Activated T-helper 1 cell treated with Interleukin-2 at 50 U/mL for 16 hours (primary cell): Measurements from ENCODE around the gene EVI5.

ENCODE experiments used
- DNase-seq: peaks from one replicate; pipeline ENCODE4 v3.0.0-alpha.2; 2020; ENCODE audit warnings: low read depth

The EVI5 gene

DNA sequence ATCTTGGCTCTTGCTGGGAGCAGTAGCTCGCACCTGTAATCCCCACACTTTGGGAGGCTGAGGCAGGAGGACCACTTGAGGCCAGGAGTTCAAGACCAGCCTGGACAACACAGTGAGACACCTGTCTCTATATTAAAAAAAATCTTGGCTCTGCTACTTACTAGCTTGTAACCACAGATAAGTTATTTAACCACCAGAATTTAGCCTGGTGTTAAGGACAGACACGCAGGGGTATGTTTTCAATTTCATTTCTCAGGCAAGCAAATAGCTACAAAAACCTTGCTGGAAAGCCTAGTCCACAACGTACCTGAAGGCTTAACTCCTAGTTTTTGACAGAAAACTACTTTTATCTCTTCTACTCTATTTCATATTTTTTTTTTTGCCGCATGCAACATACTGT lies 273.4 kb downstream of the EVI5 start:
- DNase-seq = no peak

DNA sequence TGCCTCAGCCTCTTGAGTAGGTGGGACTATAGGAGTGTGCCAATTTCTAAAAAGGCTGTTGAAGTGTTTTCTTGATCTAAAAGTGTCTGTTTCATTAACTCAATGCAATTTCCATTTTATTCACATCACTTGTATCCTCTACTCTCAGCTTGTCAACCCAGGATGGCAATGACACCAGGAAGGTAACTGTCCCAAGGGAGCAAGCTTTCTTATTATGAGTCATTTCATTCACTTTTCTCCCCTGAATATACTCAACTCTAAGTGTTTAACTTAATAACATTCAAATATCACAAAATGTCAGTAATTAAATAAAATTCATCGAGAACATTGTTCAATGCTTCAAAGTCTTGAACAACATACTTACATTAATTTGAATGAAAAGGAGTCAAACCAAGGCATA lies 275.3 kb downstream of the EVI5 start:
- DNase-seq = no peak

DNA sequence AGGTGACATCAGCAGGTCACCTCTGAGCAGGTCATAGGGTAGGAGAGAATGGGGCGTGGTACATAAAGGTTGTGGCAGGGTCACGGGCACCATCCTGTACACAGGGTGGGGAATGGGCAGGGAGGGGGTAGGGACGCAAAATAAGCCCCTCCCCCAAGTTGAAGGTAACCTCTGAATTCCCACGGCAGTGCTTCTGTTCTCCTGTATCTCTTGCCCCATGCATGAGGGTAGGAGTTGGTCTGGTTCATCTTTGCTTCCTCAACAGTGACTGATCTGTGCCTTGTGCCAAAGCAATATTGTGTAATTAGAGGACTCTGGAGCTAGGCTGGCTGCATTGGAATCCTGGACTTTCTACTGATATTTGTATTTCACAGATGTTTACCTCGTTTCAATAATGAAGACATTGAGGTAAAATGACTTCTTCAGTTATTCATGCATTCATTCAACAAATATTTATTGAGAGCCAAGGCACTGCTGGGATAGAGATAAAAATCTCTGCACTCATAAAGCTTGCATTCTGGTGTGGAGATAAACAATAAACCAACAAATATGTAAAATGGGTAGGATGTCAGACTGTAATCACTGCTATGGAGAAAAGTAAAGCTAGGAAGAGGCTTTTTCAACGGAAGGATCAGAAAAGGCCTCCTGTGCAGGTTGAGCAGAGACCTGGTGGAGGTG lies 279.8 kb downstream of the EVI5 start:
- DNase-seq = no peak

DNA sequence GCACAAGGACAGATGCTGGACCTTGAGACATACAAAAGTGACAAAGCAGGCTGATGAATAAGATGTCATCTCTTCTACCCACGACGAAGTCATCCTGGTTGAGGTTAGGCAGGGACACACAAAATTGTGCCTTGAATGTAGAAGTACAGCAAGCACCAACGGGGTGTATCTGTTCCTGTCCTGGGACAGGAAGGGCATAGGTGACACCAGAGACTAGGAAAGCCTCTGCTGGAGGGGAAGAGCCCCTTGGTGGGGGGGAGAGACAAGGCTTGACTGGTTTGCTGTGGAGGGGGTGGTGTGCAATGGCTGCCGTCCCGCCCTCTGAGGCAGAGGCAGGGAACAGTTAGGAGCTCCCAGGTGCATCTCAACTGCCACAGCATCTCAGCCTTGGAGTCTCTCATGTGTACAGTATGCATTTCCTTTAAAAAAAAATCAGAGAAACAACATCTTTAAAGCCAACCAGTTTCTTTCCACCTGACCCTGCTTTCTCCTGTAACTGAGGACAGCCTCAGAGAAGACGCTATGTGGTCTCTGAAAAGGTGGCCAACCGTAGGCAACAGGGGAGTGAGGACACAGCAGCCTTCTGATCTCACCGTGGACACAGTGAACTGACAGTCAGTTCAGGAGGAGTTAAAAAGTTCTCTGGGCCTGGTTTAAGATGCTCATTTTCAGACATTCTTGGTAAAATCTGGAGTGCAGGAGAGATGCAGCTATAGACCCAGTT lies 280.5 kb downstream of the EVI5 start:
- no peak for DNase-seq

DNA sequence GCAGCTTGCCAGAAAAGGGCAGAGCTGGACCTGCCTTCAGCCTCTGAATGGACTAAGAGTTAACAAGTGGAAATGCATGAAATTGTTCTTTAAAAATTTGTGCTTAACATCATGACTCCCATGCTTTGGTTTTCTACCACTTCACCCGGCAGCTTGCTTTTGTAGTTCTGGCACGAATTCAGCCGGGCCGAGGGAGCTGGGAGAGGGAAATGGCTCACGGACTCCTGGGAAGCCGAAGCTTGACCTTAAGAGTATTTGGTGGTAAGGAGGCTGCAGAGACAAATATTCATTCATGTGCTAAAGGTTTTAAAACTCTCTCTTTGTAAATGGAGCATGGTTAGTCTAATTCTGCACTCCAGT lies 281.0 kb downstream of the EVI5 start:
- DNase-seq = no peak

DNA sequence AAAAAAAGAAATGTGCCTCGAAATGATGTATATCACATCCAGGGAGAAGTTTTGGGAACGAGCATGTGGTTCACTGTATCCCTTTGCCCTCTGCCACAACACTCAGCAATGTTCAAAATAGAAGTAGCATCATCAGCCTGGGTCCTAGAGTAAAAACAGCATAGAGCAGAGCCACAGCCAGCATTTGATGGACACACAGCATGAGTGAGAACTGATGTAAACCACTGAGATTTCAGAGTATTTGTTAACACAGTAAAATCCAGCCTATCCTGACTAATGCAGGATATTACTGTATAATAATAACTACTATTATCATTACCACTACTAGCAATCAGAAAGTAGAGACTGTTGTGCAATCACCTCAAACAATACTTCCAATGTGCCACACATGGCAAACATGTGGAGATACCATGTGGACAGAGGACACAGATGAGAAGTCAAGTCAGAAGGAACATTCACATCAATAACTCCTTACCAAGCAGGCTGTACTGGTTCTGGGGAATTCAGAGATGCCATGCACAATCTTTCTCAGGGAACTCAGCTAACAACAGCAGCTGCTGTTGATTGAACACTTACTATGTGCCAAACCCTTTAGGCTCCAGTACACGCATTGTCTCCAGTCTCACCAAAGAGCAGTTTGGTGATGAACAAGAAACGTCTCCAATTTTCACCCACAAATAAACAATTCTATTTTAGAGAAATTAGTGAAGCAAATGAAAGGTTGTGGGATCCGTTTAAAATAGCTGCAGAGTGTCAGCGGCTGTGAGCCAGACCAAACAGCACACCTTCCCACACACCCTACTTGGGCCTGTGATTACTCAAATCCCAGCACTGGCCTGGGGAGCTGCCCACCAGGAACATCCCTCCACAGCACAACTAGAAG lies 281.6 kb downstream of the EVI5 start:
- DNase-seq = no peak

DNA sequence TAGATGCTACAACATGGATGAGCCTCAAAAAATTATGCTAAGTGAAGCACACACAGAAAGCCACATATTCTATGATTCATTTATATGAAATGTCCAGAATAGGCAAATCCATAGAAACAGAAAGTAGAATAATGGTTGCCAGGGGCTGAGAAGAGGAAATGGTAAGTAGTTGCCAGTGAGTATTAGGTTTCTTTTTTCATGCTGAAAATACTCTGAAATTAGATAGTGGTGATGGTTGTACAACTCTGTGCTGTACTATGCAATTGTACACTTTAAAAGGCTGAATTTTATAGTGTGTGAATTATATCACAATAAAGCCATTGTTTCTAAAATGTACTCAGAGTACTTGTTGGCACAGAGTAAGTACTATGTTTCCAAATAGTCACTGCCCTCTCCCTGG lies 282.7 kb downstream of the EVI5 start:
- no peak for DNase-seq

DNA sequence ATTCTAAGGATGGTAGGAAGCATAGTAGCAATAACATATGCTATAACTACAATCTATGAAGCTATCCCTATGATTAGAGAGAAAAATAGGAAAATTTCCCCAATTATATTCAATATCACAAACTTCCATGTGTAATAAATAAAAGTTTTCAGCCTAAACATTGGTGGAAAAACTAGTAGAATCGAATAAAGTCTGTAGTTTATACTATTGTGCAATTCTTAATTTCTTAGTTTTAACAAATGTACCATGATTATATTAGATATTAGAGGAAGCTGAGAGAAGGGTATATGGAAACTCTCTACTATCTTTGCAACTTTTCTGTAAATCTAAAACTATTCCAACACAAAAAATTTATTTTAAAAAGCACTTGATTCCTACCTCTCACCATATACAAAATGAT lies 284.4 kb downstream of the EVI5 start:
- DNase-seq = no peak

DNA sequence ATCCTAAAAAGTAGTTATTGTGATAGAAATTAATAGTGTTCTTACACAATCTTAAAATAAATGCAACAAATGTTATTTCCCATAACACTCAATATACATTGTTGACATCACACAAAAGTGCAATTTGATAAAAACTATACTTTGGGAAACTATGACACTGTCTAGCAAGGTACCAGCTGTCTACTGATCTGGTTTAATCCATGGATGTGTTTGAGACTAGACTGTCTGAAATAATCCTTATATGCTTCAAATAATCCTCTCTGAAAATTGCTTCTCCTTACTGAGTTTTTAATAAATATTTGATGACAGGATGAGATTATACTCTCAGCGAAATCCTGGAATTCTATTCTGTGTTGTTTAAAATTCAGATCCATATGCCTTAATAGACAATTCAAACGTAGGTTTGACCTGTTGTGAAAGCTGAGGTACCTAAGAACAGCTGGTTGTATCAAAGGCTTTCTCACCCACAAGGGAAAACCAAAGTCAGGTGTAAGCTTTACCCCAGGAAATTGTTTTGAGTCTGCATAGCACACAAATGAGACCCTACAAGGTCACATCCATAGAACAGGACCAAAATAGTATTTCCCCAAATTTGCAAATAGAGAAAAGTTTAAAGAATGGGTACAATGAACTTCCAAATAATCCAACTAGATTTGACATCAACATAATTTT lies 289.4 kb downstream of the EVI5 start:
- no peak for DNase-seq

DNA sequence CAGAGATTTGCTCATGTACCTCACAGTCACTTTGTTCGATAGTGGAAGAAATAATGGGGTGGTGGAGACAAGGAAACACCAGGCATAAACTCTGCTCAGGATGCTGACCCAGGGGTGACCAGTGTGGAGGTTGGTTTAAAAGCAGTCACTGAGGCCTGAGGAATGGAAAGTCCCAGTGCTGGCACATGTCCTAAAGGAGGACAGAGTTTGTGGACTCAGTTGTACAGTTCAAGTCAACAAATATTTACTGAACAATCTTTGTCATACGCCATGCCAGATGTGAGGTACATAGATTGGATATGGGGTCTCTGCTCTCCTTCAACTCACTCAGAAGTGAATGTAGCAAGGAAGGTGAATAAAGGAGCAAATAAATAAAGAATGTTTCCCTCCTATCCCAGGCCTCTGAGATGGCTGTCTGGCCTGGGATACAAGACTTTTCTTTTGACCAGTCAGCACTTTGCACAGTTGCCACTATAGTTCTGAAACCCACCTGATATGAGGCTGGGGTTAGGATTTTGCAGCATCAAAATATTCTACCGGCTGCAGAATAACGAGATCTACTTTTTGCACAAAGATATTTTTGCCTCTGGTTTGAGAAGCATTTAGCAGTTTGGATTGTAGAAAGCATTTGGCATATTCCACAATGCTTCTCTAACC lies 290.3 kb downstream of the EVI5 start:
- DNase-seq = no peak

DNA sequence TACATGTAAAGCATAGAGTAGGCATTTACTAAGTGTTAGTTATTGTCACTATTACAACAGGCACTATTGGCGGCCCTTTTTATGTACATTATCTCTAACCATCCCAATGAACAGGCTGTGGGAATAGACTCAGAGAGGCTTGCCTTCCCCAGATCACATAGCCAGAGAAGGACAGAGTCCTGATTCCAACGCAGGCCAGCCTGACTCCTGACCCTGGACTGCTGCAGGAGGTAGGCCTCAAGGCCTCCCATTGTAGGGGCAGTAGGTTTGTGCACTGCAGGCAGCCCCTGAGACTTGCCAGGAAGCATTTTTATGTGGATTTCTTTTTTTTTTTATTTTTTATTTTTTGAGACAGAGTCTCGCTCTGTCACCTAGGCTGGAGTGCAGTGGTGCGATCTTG lies 291.8 kb downstream of the EVI5 start:
- no peak for DNase-seq

DNA sequence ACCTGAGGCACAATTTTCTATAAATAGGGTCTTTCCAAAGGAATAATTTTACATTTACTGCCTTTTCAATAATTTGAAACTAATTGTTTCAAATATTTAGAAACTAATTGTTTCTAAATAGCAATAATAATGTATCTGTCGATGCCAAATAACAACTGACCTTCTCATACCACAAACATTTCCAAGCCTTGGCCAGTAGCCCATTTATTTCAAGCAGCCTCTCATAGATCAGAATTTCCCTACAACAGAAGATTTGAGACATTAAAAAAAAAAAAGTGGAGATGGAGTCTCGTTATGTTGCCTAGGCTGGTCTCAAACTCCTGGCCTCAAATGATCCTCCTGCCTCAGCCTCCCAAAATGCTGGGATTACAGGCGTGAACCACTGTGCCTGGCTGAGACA lies 296.1 kb downstream of the EVI5 start:
- no peak for DNase-seq

DNA sequence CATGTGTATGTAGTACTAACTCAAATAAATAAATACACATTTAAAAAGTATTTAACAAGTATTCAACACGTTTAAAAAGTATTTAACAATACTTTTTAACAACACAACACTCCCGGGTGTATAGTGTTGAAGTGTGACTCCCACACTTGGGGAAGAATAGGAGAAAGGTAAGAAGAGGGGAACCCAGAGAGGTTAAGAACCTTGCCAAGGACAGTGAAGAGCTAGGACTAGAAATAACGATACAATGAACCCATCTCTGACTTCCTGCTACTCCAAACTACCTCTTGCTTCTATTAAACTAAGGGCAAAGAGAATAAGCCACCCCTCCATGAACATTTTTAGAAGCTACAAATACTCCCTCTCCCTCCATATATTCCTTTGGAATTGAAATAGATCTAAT lies 296.5 kb downstream of the EVI5 start:
- no peak for DNase-seq

DNA sequence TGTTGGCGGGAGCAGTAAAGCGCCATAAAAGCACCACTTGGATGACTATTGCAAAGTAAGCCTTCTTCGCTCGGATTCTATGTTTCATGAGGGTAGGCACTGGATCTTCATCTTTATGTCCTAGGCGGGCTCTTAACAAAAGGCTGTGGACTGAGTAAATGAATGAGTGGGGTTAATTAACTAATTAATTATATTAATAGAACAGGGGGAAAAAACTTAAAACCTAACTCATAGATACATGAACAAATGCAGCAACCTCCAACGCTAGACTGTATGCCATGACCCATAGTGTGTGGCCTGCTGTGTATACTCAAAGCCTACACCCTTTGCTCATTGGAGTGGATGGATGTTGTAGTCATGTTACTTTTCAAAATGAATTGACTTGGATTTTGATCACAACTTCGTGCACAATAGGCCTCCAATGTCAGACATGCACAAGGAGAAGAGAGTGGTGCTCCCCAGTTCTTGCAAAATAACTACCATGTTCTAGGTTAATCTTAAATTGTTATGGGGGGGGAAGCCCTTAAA lies 297.8 kb downstream of the EVI5 start:
- no peak for DNase-seq

DNA sequence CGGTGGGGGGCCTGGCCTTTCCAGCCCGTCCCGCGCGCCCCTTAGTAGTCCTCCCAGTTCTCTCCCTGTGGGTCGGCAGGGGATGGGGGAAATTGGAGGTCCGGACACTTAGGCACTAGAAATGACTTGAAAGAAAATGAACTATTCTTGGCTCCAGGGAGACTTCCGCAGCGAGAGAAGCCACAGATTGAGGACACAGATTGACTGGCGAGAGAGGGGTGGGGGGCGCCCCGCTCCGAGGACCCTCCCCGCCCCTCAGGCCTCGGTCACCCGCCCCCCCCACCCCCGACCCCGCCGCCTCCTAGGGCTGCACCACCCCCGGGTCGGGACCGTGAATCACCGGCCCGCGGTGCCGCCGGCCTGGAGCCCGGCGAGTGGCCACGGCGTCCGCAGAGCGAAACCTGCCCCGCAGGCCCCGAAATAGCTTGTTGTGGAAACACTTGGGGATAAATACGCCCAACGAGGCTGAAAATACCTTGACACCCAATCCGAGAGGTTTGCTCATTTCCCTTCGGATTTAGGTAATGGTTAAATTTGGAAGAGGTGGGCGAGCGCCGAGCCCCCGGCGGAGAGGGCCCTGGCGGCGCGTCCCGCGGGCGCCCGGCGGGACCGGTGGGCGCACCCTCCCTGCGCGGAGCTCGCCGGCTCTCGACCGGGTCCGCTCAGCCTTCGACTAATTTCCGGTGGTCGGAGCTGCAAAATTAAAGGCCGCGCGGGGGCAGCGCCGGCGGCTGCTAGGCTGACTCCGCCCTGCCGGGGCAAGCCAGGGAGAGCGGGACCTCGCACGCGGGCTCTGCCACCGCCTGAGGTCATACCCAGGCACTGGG lies 298.4 kb downstream of the EVI5 start, which contains the start of gene GFI1:
TSS of gene GFI1 (minus strand) at position 675 of the 827 bp plus-strand sequence. CDS start 3,438 bp downstream, outside the sequence.
- DNase-seq = no peak

DNA sequence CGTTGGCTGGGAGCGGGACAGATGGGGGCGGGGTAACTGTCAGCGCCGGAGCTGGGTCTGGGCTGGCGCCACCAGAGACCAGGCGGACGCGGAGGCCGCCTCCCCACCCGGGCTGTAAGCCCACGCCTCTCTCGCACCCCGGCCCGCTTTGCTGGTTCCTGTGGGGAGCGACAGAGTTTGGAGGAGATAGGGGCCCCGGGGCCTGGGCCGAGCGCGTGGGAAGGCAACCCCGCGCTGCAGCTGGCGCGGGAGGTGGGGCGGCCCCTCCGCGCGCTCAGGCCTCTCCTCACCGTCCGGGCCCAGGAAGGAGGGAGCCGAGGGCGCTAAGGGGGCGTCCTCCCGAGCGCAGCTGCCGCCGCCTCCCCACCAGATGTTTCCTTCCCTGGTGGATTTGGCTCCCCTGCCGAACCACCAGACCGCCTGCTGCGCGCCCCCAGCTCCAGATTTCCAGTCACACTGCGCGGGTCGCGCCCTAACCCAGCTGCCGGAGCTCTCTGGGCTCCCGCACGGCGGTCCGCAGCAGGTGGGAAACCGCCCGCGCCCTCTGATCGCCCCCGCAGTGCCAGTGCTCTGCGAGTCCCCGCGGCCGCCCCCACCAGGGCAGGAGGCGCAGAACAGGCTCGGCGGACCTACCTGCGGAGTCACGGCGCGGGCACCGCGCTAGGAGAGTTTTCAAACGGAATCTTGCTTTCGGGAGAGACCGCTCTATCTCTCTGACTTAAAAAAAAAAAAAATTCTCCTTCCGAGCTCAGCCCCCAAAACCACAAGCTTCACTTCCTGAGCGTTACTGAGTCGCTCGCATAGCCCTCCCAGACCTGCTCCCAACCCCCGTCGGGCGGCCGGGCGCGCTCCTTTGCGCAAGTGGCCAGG lies 299.3 kb downstream of the EVI5 start:
- peak; percentile 67 for DNase-seq

DNA sequence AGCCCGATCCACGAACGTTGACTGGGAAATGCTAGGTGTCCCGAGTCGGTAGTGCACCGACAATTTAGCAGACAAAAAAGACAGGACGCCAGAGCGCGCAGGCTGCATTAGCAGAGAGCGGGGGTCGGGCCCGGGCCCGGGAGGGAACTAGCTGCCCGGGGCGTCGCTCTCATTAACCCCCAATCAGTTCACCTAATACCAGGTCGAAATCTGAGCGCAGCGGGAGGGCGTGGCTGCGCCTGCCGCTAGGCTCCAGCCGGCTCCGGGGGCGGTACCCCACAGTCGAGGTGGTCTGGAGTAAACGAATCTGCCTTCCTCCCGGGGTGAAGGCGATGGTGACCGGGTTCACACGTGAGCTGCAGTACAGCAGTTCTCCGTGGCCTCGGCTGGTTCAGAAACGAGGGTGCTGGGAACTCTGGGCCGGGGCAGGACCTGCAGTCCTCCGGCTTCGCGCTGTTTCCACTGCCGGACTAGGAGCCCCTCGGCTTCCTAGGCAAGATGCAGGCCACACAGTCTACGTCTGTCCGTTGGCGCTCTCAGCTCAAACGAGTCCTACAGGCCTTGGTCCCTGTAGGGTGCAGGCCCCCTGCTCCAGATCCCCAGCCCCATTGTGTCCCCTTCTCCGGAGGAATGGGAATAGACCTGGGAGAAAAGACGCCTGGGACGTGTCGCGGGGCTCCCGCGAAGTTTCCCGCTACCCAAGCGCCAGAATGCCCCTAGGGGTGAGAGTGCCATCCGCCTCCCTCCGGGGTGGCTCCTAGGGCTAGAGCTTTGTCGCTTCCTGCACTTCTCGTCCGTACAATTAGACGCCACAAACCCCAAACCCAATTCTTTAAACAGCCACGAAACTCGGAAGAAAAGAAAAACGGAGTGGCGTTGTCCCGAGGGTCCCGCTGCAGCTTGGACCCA lies 300.2 kb downstream of the EVI5 start:
- no peak for DNase-seq

DNA sequence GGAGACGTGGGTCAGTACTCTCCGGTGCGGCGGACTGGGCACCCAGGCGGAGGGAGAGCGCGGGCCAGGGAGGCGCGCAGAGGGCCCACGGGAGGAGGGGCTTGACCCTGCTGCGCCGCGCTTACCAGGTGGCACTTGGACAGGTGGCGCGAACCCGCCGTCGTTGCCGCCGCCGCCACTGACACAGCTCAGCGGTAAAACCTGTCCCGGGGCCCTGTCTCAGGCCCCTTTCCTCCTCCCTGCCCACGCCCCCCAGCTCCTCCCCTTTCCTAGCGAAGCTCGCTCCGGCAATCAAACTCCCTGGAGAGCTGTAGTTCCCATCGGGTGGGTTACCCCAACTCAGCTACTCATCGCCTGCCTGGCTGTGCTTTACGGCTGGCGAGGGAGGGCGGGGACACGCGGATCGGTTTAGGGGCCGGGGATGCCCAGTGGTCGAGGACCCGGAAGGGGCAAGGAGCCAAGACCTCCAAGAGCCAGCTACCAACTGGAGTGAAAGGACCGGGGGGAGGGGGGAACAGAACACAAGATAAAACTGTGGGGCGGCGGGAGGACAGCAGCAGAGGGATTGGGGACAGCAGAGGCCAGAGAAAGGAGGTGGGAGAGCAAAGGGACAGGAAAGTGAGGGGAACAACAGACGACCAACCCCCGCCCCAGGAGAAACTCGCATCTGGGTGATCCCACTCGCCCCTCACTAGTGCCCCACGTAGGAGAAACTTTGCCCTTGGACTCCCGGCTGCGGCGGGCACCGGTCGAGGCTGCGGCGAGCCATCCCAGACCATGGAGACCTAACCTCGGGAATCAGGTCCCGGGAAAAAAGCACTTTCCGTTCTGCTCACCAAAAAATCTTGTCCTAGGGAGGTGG lies 301.1 kb downstream of the EVI5 start:
- no peak for DNase-seq
